Erythroblast (primary cell): ENCODE measurements around the gene UBA7.

Source experiments
- GATA1 ChIP-seq: IDR thresholded peaks from 2 replicates; pipeline ENCODE4 v1.6.1; 2011; ENCODE audit warnings: low read depth, mild to moderate bottlenecking, control low read depth, low read length, moderate library complexity
- POLR2A ChIP-seq: IDR thresholded peaks from 2 replicates; pipeline ENCODE4 v1.6.1; 2011; ENCODE audit warnings: mild to moderate bottlenecking, low read length

- TF ChIP-seq POLR2A (no peak), GATA1 (no peak)
Measured at GRCh38 chr3:49799105-49799504, 14.6 kb downstream of the UBA7 start.
